Measurements from ENCODE around the gene WDR37.

- TF ChIP-seq CTCF (IDR thresholded peaks at IDR 0.05), result no peak
- TF ChIP-seq, protein P1, sequence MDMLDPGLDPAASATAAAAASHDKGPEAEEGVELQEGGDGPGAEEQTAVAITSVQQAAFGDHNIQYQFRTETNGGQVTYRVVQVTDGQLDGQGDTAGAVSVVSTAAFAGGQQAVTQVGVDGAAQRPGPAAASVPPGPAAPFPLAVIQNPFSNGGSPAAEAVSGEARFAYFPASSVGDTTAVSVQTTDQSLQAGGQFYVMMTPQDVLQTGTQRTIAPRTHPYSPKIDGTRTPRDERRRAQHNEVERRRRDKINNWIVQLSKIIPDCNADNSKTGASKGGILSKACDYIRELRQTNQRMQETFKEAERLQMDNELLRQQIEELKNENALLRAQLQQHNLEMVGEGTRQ (CRISPR knock-in tag; IDR thresholded peaks at IDR 0.05), result no peak
- no peak for TF ChIP-seq ATF3 (CRISPR knock-in tag; conservative IDR thresholded peaks at IDR 0.05)
- TF ChIP-seq FOXK1 (CRISPR knock-in tag; IDR thresholded peaks at IDR 0.05), result no peak
- TF ChIP-seq CBFB (CRISPR knock-in tag; IDR thresholded peaks at IDR 0.05; ENCODE audit: low read depth), result no peak
Observed at GRCh38 chr10:1050145-1050544, 6.0 kb upstream of the WDR37 start.

Measured in WTC11 (cell line).